ENCODE data around the gene ZER1. TPM values are rescaled to one million over a fixed set of nuclear protein-coding genes. Genes with fewer than 3 reads are reported as not detected.

The ZER1 gene
- total and polyA plus RNA-seq, 7 donors = 15.2 to 67.2 (median 54.8) TPM

DNA sequence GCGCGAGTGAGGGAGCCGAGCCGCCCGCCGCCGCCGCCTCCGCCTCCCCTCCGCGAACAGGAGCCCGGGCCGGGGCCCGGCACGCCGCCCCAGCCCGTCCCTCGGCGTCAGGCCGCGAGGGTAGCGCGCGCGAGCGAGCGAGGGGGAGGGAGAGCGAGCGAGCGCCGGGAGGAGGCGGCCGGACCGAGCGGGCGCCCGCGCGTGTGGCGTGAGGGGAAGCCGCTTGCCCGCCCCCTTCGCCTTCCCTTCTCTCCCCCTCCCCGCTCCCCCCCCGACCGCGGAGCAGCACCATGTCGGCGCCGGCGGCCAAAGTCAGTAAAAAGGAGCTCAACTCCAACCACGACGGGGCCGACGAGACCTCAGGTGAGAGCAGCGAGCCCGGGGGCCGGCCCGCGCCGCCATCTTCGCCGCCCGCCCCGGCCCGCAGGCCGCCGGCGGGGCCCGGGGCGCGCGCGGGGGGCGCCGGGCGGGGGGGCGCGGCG is 82.4 kb downstream of the ZER1 start:
- Histone ChIP-seq H3K27me3 (ENCODE audit: insufficient read depth in 3 of 3, low read length in 2 of 3) (no peaks in the 10 kb centered on the region), H3K27ac (peak overlapping the region; percentile 93), H3K36me3 (ENCODE audit: insufficient read depth in 1 of 2, low read depth in 1 of 2) (peaks cover 0 to 35% of the 10 kb centered on the region in 2 donors), H3K9me3 (no peaks in the 10 kb centered on the region), H3K4me1 (peaks cover 11% of the 10 kb centered on the region), H3K4me3 (peak overlapping the region; percentile 74)
- TF ChIP-seq, protein P1, sequence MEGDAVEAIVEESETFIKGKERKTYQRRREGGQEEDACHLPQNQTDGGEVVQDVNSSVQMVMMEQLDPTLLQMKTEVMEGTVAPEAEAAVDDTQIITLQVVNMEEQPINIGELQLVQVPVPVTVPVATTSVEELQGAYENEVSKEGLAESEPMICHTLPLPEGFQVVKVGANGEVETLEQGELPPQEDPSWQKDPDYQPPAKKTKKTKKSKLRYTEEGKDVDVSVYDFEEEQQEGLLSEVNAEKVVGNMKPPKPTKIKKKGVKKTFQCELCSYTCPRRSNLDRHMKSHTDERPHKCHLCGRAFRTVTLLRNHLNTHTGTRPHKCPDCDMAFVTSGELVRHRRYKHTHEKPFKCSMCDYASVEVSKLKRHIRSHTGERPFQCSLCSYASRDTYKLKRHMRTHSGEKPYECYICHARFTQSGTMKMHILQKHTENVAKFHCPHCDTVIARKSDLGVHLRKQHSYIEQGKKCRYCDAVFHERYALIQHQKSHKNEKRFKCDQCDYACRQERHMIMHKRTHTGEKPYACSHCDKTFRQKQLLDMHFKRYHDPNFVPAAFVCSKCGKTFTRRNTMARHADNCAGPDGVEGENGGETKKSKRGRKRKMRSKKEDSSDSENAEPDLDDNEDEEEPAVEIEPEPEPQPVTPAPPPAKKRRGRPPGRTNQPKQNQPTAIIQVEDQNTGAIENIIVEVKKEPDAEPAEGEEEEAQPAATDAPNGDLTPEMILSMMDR (IDR thresholded peaks at IDR 0.05) = no peak
- ATAC-seq (peak; percentile 31 to 45 (median 36)), DNase-seq (peak; percentile 70 to 81)
- intact Hi-C loops (cut with DNase I) = no loop called here
- WGBS, 3 donors = 0 to 3% (median 0%) methylated on average over 26 to 79 of the region's 80 CpGs

- Histone ChIP-seq H3K36me3 (ENCODE audit: insufficient read depth in 1 of 2, low read depth in 1 of 2) (peaks cover 0 to 29% of the 10 kb centered on the region in 2 donors), H3K9me3 (no peaks in the 10 kb centered on the region), H3K27me3 (ENCODE audit: insufficient read depth in 3 of 3, low read length in 2 of 3) (no peaks in the 10 kb centered on the region), H3K27ac (peak within 1 kb of the TSS; percentile 93), H3K4me1 (peaks cover 11% of the 10 kb centered on the region), H3K4me3 (peak within 1 kb of the TSS; percentile 90)
- TF ChIP-seq, protein P1 (IDR thresholded peaks at IDR 0.05) = no peak
- intact Hi-C loops (cut with DNase I) = no loop called here
- peak; percentile 97 to 98 for DNase-seq
- ATAC-seq = peak; percentile 96 to 97 (median 96)
- 3 to 5% (median 3%) methylated on average over 37 to 91 of the region's 93 CpGs for WGBS, 3 donors
Measured at GRCh38 chr9:128688501-128689292, 83.0 kb downstream of the ZER1 start, which contains the start of gene SET. Gene SET, plus strand, starts transcription at chr9:128689222. Its CDS starts 361 bp downstream, at chr9:128689583.

GRCh38 chr9:128687453-128687852 is 84.3 kb downstream of the ZER1 start:
- intact Hi-C loops (cut with DNase I) = no loop called here
- H3K4me1 ChIP-seq = peaks cover 11% of the 10 kb centered on the region
- DNase-seq = no peak

GRCh38 chr9:128685636-128686489 is 85.9 kb downstream of the ZER1 start:
- intact Hi-C loops (cut with DNase I) = no loop called here
- TF ChIP-seq, protein P1 (IDR thresholded peaks at IDR 0.05) = no peak
- Histone ChIP-seq H3K9me3 (no peaks in the 10 kb centered on the region), H3K36me3 (ENCODE audit: insufficient read depth in 1 of 2, low read depth in 1 of 2) (peaks cover 0 to under 1% of the 10 kb centered on the region in 2 donors), H3K4me1 (peaks cover 4% of the 10 kb centered on the region), H3K27ac (no peak overlapping the region), H3K4me3 (no peak overlapping the region), H3K27me3 (ENCODE audit: insufficient read depth in 3 of 3, low read length in 2 of 3) (no peaks in the 10 kb centered on the region)
- no peak for DNase-seq
- 79 to 83% (median 81%) methylated on average over 16 to 17 of the region's 17 CpGs for whole genome bisulfite sequencing, 3 donors
- ATAC-seq = no peak

More at GRCh38 chr9:128687453-128687852, 84.3 kb downstream of the ZER1 start:
- H3K4me3 ChIP-seq = no peak overlapping the region
- no peaks in the 10 kb centered on the region for H3K27me3 ChIP-seq (ENCODE audit: insufficient read depth in 3 of 3, low read length in 2 of 3)
- ATAC-seq = no peak
- H3K27ac ChIP-seq = no peak overlapping the region
- H3K36me3 ChIP-seq (ENCODE audit: insufficient read depth in 1 of 2, low read depth in 1 of 2) = peaks cover 0 to 16% of the 10 kb centered on the region in 2 donors
- 93 to 99% (median 96%) methylated on average over 4 of the region's 4 CpGs for WGBS, 3 donors
- TF ChIP-seq, protein P1 (IDR thresholded peaks at IDR 0.05) = no peak
- H3K9me3 ChIP-seq = no peaks in the 10 kb centered on the region
